Mesendoderm (in vitro differentiated cells): ENCODE data around the gene PIH1D1.

Experiments used
- DNase-seq: peaks from one replicate; pipeline ENCODE4 v3.0.0; 2013
- H2AK5ac ChIP-seq: 2 replicates; pipeline ENCODE4 v1.6.1; 2013; ENCODE audit warnings: low read length, inconsistent platforms
- H2BK120ac ChIP-seq: 2 replicates; pipeline ENCODE4 v1.6.1; 2013; ENCODE audit warnings: low read depth, mild to moderate bottlenecking, low read length, moderate library complexity, mixed read lengths
- H2BK15ac ChIP-seq: replicated peaks from 2 replicates; pipeline ENCODE4 v1.6.1; 2013; ENCODE audit warnings: low read depth, mild to moderate bottlenecking, moderate library complexity
- H2BK5ac ChIP-seq: 2 replicates; pipeline ENCODE4 v1.6.1; 2013; ENCODE audit warnings: low read length, inconsistent platforms
- H3K18ac ChIP-seq: 2 replicates; pipeline ENCODE4 v1.6.1; 2013; ENCODE audit warnings: mild to moderate bottlenecking, low read length, mixed read lengths
- H3K23ac ChIP-seq: one replicate; pipeline ENCODE4 v1.6.1; 2013; ENCODE audit warnings: low read length
- H3K27ac ChIP-seq: 2 replicates; pipeline ENCODE4 v1.5.1; 2013; ENCODE audit warnings: low read depth, mild to moderate bottlenecking, inconsistent platforms, low read length, moderate library complexity
- H3K27me3 ChIP-seq: 2 replicates; pipeline ENCODE4 v1.6.1; 2013; ENCODE audit warnings: low read length, control low read depth, mild to moderate bottlenecking, inconsistent platforms; ENCODE audit not compliant: insufficient read depth, poor library complexity
- H3K36me3 ChIP-seq: 2 replicates; pipeline ENCODE4 v1.6.1; 2013; ENCODE audit warnings: low read length, inconsistent platforms; ENCODE audit not compliant: control insufficient read depth, insufficient read depth
- H3K4ac ChIP-seq: one replicate; pipeline ENCODE4 v1.6.1; 2013; ENCODE audit warnings: low read depth, mild to moderate bottlenecking, low read length, moderate library complexity
- H3K4me1 ChIP-seq: 2 replicates; pipeline ENCODE4 v1.6.1; 2013; ENCODE audit warnings: low read depth, low read length, inconsistent platforms; ENCODE audit not compliant: control insufficient read depth
- H3K4me2 ChIP-seq: 2 replicates; pipeline ENCODE4 v1.6.1; 2013; ENCODE audit warnings: low read length
- H3K4me3 ChIP-seq: 2 replicates; pipeline ENCODE4 v1.5.1; 2013; ENCODE audit warnings: mild to moderate bottlenecking, low read length
- H3K56ac ChIP-seq: one replicate; pipeline ENCODE4 v1.6.1; 2013; ENCODE audit warnings: low read length
- H3K79me1 ChIP-seq: 2 replicates; pipeline ENCODE4 v1.6.1; 2013; ENCODE audit warnings: low read length, inconsistent platforms
- H3K79me2 ChIP-seq: 2 replicates; pipeline ENCODE4 v1.6.1; 2013; ENCODE audit warnings: mild to moderate bottlenecking, low read length; ENCODE audit not compliant: control insufficient read depth, insufficient read depth
- H3K9ac ChIP-seq: 2 replicates; pipeline ENCODE4 v1.6.1; 2013; ENCODE audit warnings: low read length, inconsistent platforms
- H4K5ac ChIP-seq: one replicate; pipeline ENCODE4 v1.6.1; 2013; ENCODE audit warnings: low read length
- H4K8ac ChIP-seq: one replicate; pipeline ENCODE4 v1.6.1; 2013; ENCODE audit warnings: low read depth, mild to moderate bottlenecking, control low read depth, low read length, moderate library complexity
- WGBS: extraction: QIAGEN DNeasy Blood & Tissue Kit; methylation state at CpG from one replicate; pipeline ENCODE4 v1.1.7; 2013; ENCODE audit warnings: low lambda C conversion rate, missing lambda C conversion rate; ENCODE audit not compliant: insufficient coverage; ENCODE audit errors: extremely low coverage; 5-methylcytosine and 5-hydroxymethylcytosine counted together

Gene PIH1D1

GRCh38 chr19:49489601-49490167 is 38.1 kb upstream of the PIH1D1 start:
- no CpG with 5 or more reads among the region's 15 CpGs for WGBS

GRCh38 chr19:49488863-49489537 is 37.4 kb upstream of the PIH1D1 start:
- peak overlapping the region; percentile 100 for H3K9ac ChIP-seq
- H3K27ac ChIP-seq = peak overlapping the region; percentile 60
- H3K56ac ChIP-seq = peak overlapping the region; percentile 99
- no peak overlapping the region for H2BK15ac ChIP-seq
- no peak overlapping the region for H4K8ac ChIP-seq
- no CpG with 5 or more reads among the region's 15 CpGs for WGBS
- peaks cover 2% of the 10 kb centered on the region for H3K4me1 ChIP-seq
- H2AK5ac ChIP-seq = no peak overlapping the region
- no peak overlapping the region for H3K23ac ChIP-seq
- no peak overlapping the region for H2BK5ac ChIP-seq
- H3K27me3 ChIP-seq = no peaks in the 10 kb centered on the region
- no peak for DNase-seq
- H3K36me3 ChIP-seq = peaks cover 27% of the 10 kb centered on the region
- no peak overlapping the region for H3K18ac ChIP-seq
- peak overlapping the region; percentile 95 for H3K4me2 ChIP-seq
- H3K4me3 ChIP-seq = peak overlapping the region; percentile 85
- H3K79me1 ChIP-seq = peaks cover 13% of the 10 kb centered on the region
- H3K4ac ChIP-seq = peak overlapping the region; percentile 37
- no peak overlapping the region for H4K5ac ChIP-seq
- H2BK120ac ChIP-seq = no peak overlapping the region
- H3K79me2 ChIP-seq = peaks cover 34% of the 10 kb centered on the region

More at GRCh38 chr19:49489601-49490167, 38.1 kb upstream of the PIH1D1 start:
- no peak overlapping the region for H4K5ac ChIP-seq
- peaks cover 27% of the 10 kb centered on the region for H3K36me3 ChIP-seq
- H3K18ac ChIP-seq = no peak overlapping the region
- peaks cover 2% of the 10 kb centered on the region for H3K4me1 ChIP-seq
- peak overlapping the region; percentile 100 for H3K9ac ChIP-seq
- peaks cover 34% of the 10 kb centered on the region for H3K79me2 ChIP-seq
- H3K4ac ChIP-seq = peak overlapping the region; percentile 66
- peak overlapping the region; percentile 95 for H3K4me2 ChIP-seq
- H2BK15ac ChIP-seq = no peak overlapping the region
- peaks cover 13% of the 10 kb centered on the region for H3K79me1 ChIP-seq
- H2BK5ac ChIP-seq = peak overlapping the region; percentile 59
- peak overlapping the region; percentile 60 for H3K27ac ChIP-seq
- DNase-seq = no peak
- H3K27me3 ChIP-seq = no peaks in the 10 kb centered on the region
- H3K4me3 ChIP-seq = peak overlapping the region; percentile 85
- peak overlapping the region; percentile 90 for H3K23ac ChIP-seq
- no peak overlapping the region for H2BK120ac ChIP-seq
- H2AK5ac ChIP-seq = no peak overlapping the region
- H3K56ac ChIP-seq = peak overlapping the region; percentile 99
- no peak overlapping the region for H4K8ac ChIP-seq

GRCh38 chr19:49488046-49488862 is 36.6 kb upstream of the PIH1D1 start:
- Histone ChIP-seq H3K18ac (peak overlapping the region; percentile 91), H2BK5ac (peak overlapping the region; percentile 44), H2BK120ac (peak overlapping the region; percentile 73), H3K9ac (peak overlapping the region; percentile 100), H3K56ac (peak overlapping the region; percentile 99), H3K4me3 (peak overlapping the region; percentile 85), H3K23ac (peak overlapping the region; percentile 90), H4K5ac (peak overlapping the region; percentile 44), H2AK5ac (peak overlapping the region; percentile 98), H3K4me1 (peaks cover 2% of the 10 kb centered on the region), H2BK15ac (no peak overlapping the region), H3K4me2 (peak overlapping the region; percentile 95), H3K4ac (peak overlapping the region; percentile 91), H3K79me1 (peaks cover 13% of the 10 kb centered on the region), H3K27me3 (no peaks in the 10 kb centered on the region), H3K79me2 (peaks cover 34% of the 10 kb centered on the region), H3K36me3 (peaks cover 27% of the 10 kb centered on the region), H4K8ac (peak overlapping the region; percentile 60), H3K27ac (peak overlapping the region; percentile 85)
- no CpG with 5 or more reads among the region's 26 CpGs for WGBS
- peak; percentile 69 for DNase-seq

GRCh38 chr19:49487277-49488045 is 35.8 kb upstream of the PIH1D1 start, which contains the start of gene RPL13A:
RPL13A (plus strand) TSS chr19:49487608; CDS start chr19:49487630, 22 bp downstream.
- H2BK5ac ChIP-seq = peak within 1 kb of the TSS; percentile 44
- H3K56ac ChIP-seq = peak within 1 kb of the TSS; percentile 99
- peak within 1 kb of the TSS; percentile 44 for H4K5ac ChIP-seq
- H2BK15ac ChIP-seq = no peak within 1 kb of the TSS
- H3K23ac ChIP-seq = peak within 1 kb of the TSS; percentile 90
- peaks cover 27% of the 10 kb centered on the region for H3K36me3 ChIP-seq
- H3K79me1 ChIP-seq = peaks cover 13% of the 10 kb centered on the region
- DNase-seq = peak; percentile 100
- WGBS = no CpG with 5 or more reads among the region's 57 CpGs
- H3K4me3 ChIP-seq = peak within 1 kb of the TSS; percentile 85
- H3K4ac ChIP-seq = peak within 1 kb of the TSS; percentile 91
- H3K79me2 ChIP-seq = peaks cover 34% of the 10 kb centered on the region
- peak within 1 kb of the TSS; percentile 69 for H3K4me2 ChIP-seq
- peaks cover 2% of the 10 kb centered on the region for H3K4me1 ChIP-seq
- peak within 1 kb of the TSS; percentile 60 for H4K8ac ChIP-seq
- peak within 1 kb of the TSS; percentile 85 for H3K27ac ChIP-seq
- H3K9ac ChIP-seq = peak within 1 kb of the TSS; percentile 100
- H2AK5ac ChIP-seq = peak within 1 kb of the TSS; percentile 98
- H2BK120ac ChIP-seq = peak within 1 kb of the TSS; percentile 73
- no peaks in the 10 kb centered on the region for H3K27me3 ChIP-seq
- H3K18ac ChIP-seq = peak within 1 kb of the TSS; percentile 91

GRCh38 chr19:49486710-49487276 is 35.2 kb upstream of the PIH1D1 start:
- Histone ChIP-seq H3K79me2 (peaks cover 34% of the 10 kb centered on the region), H4K5ac (no peak overlapping the region), H3K27me3 (no peaks in the 10 kb centered on the region), H3K56ac (peak overlapping the region; percentile 85), H3K4me1 (peaks cover 2% of the 10 kb centered on the region), H3K79me1 (peaks cover 13% of the 10 kb centered on the region), H2BK5ac (no peak overlapping the region), H2BK120ac (no peak overlapping the region), H3K27ac (no peak overlapping the region), H3K4me2 (no peak overlapping the region), H3K4me3 (no peak overlapping the region), H3K23ac (no peak overlapping the region), H2BK15ac (no peak overlapping the region), H3K9ac (peak overlapping the region; percentile 48), H3K18ac (peak overlapping the region; percentile 18), H2AK5ac (no peak overlapping the region), H4K8ac (no peak overlapping the region), H3K36me3 (peaks cover 25% of the 10 kb centered on the region), H3K4ac (peak overlapping the region; percentile 87)
- no CpG with 5 or more reads among the region's 23 CpGs for WGBS
- no peak for DNase-seq
